Smooth muscle cell (in vitro differentiated cells): Measurements from ENCODE around the gene FOSL2. TPM values are rescaled to one million over a fixed set of nuclear protein-coding genes. Genes with fewer than 3 reads are reported as not detected.

Experiments used
- DNase-seq: peaks from one replicate; lab custom pipeline; 2025; ENCODE audit not compliant: unreplicated experiment; lab: John Stamatoyannopoulos, UW
- H2AFZ ChIP-seq: fragments of 200-600 bp; sonication (generic); 2 replicates; pipeline ENCODE4 v1.6.0; 2016; ENCODE audit warnings: antibody characterized with exemption, low read depth, mild to moderate bottlenecking
- H3F3A ChIP-seq: fragments of 200-600 bp; sonication (generic); 2 replicates; pipeline ENCODE4 v1.6.0; 2017; ENCODE audit warnings: antibody characterized with exemption, low read depth
- H3K27ac ChIP-seq: fragments of 200-600 bp; sonication (generic); 2 replicates; pipeline ENCODE4 v1.5.1; 2016; ENCODE audit warnings: low read depth, mild to moderate bottlenecking
- H3K27me3 ChIP-seq: fragments of 200-600 bp; sonication (generic); 2 replicates; pipeline ENCODE4 v1.6.1; 2016; ENCODE audit warnings: low read depth, mild to moderate bottlenecking
- H3K36me3 ChIP-seq: fragments of 200-600 bp; sonication (generic); 2 replicates; pipeline ENCODE4 v1.5.1; 2016; ENCODE audit warnings: low read depth
- H3K4me1 ChIP-seq: fragments of 200-600 bp; sonication (generic); 2 replicates; pipeline ENCODE4 v1.5.1; 2016; ENCODE audit warnings: low read depth
- H3K4me2 ChIP-seq: fragments of 200-600 bp; sonication (generic); 2 replicates; pipeline ENCODE4 v1.6.0; 2016; ENCODE audit warnings: mild to moderate bottlenecking
- H3K4me3 ChIP-seq: fragments of 200-600 bp; sonication (generic); 2 replicates; pipeline ENCODE4 v1.5.1; 2016; ENCODE audit warnings: mild to moderate bottlenecking
- H3K79me2 ChIP-seq: fragments of 200-600 bp; sonication (generic); 2 replicates; pipeline ENCODE4 v1.6.0; 2016; ENCODE audit warnings: low read depth, mild to moderate bottlenecking
- H3K9ac ChIP-seq: fragments of 200-600 bp; sonication (generic); 2 replicates; pipeline ENCODE4 v1.6.0; 2016; ENCODE audit warnings: low read depth
- H3K9me3 ChIP-seq: fragments of 200-600 bp; sonication (generic); replicated peaks from 2 replicates; pipeline ENCODE4 v1.5.1; 2016; ENCODE audit warnings: low read depth
- H4K20me1 ChIP-seq: fragments of 200-600 bp; sonication (generic); 2 replicates; pipeline ENCODE4 v1.6.0; 2016; ENCODE audit warnings: low read depth
- CTCF ChIP-seq: fragments of 200-600 bp; sonication (generic); IDR thresholded peaks from 2 replicates; pipeline ENCODE4 v1.5.1; 2017; ENCODE audit warnings: borderline replicate concordance, mild to moderate bottlenecking, antibody characterized with exemption; ENCODE audit not compliant: insufficient read depth, poor library complexity, severe bottlenecking
- WGBS: methylation state at CpG from one replicate; pipeline ENCODE4 v1.1.7; 2016; ENCODE audit warnings: low lambda C conversion rate; 5-methylcytosine and 5-hydroxymethylcytosine counted together
- polyA plus RNA-seq: library from polyadenylated mRNA; unstranded; fragments of >200 nt; fragmentation: Nextera tagmentation; extraction: Ambion mirVana; gene quantifications from 2 replicates; pipeline ENCODE4 v1.2.1, GENCODE V29; 2016
- total RNA-seq: library from RNA; depleted of rRNA; stranded (reverse); fragments of >200 nt; gene quantifications from 2 replicates; pipeline ENCODE4 v1.2.3, GENCODE V29; 2014

FOSL2 gene
- total and polyA plus RNA-seq, 2 experiments from 2014 or later: 70.8 to 106 TPM

- H3F3A ChIP-seq: no peaks in the 10 kb centered on the region
- DNase-seq: no peak
- no peaks in the 10 kb centered on the region for H3K36me3 ChIP-seq
- no peaks in the 10 kb centered on the region for H3K79me2 ChIP-seq
- H3K4me2 ChIP-seq: no peak overlapping the region
- no peak overlapping the region for H3K27ac ChIP-seq
- no peak overlapping the region for H2AFZ ChIP-seq
- TF ChIP-seq CTCF: no peak
- no peaks in the 10 kb centered on the region for H3K4me1 ChIP-seq
- no peak overlapping the region for H3K4me3 ChIP-seq
- 88% methylated on average over 11 of the region's 13 CpGs for WGBS
- no peaks in the 10 kb centered on the region for H3K9me3 ChIP-seq
- H3K9ac ChIP-seq: no peak overlapping the region
- no peaks in the 10 kb centered on the region for H4K20me1 ChIP-seq
- H3K27me3 ChIP-seq: no peaks in the 10 kb centered on the region
Measured at GRCh38 chr2:28438532-28439063, 45.9 kb downstream of the FOSL2 start.

GRCh38 chr2:28439127-28439526, 46.5 kb downstream of the FOSL2 start:
- H3K4me1 ChIP-seq: no peaks in the 10 kb centered on the region
- H3K27me3 ChIP-seq: no peaks in the 10 kb centered on the region
- H4K20me1 ChIP-seq: no peaks in the 10 kb centered on the region
- H2AFZ ChIP-seq: no peak overlapping the region
- no peak overlapping the region for H3K9ac ChIP-seq
- H3K4me3 ChIP-seq: no peak overlapping the region
- H3K9me3 ChIP-seq: no peaks in the 10 kb centered on the region
- H3K4me2 ChIP-seq: no peak overlapping the region
- TF ChIP-seq CTCF: no peak
- H3K36me3 ChIP-seq: no peaks in the 10 kb centered on the region
- H3F3A ChIP-seq: no peaks in the 10 kb centered on the region
- no peak for DNase-seq
- 81% methylated on average over 5 of the region's 5 CpGs for WGBS
- no peak overlapping the region for H3K27ac ChIP-seq
- H3K79me2 ChIP-seq: no peaks in the 10 kb centered on the region

- TF ChIP-seq CTCF: no peak
- H3F3A ChIP-seq: no peaks in the 10 kb centered on the region
- 94% methylated on average over 14 of the region's 14 CpGs for WGBS
Measured at GRCh38 chr2:28439763-28440162, 47.1 kb downstream of the FOSL2 start.

GRCh38 chr2:28442328-28442727, 49.7 kb downstream of the FOSL2 start:
- WGBS: 82% methylated on average over 3 of the region's 3 CpGs
- DNase-seq: no peak
- Histone ChIP-seq H3K4me1 (no peaks in the 10 kb centered on the region), H3K27me3 (no peaks in the 10 kb centered on the region), H3K4me3 (no peak overlapping the region), H3F3A (no peaks in the 10 kb centered on the region), H4K20me1 (no peaks in the 10 kb centered on the region), H3K9ac (no peak overlapping the region), H3K36me3 (no peaks in the 10 kb centered on the region), H3K9me3 (no peaks in the 10 kb centered on the region), H2AFZ (no peak overlapping the region), H3K79me2 (no peaks in the 10 kb centered on the region), H3K27ac (no peak overlapping the region), H3K4me2 (no peak overlapping the region)
- no peak for TF ChIP-seq CTCF

More at GRCh38 chr2:28439763-28440162, 47.1 kb downstream of the FOSL2 start:
- Histone ChIP-seq H3K36me3 (no peaks in the 10 kb centered on the region), H4K20me1 (no peaks in the 10 kb centered on the region), H3K9ac (no peak overlapping the region), H3K79me2 (no peaks in the 10 kb centered on the region), H3K27me3 (no peaks in the 10 kb centered on the region), H3K4me3 (no peak overlapping the region), H3K4me1 (no peaks in the 10 kb centered on the region), H3K4me2 (no peak overlapping the region), H3K27ac (no peak overlapping the region), H3K9me3 (no peaks in the 10 kb centered on the region), H2AFZ (no peak overlapping the region)
- no peak for DNase-seq
